ENCODE results near the gene CRLF1. TPM values are rescaled to one million over a fixed set of nuclear protein-coding genes. Genes with fewer than 3 reads are reported as not detected.

CRLF1 gene
- not detected for total RNA-seq

GRCh38 chr19:18606281-18607225 lies at the start of gene CRLF1:
Gene CRLF1 (minus strand): TSS chr19:18606799. CDS start chr19:18606656, 143 bp downstream.
- DNase-seq (ENCODE audit: low read depth in 2 of 3, low spot score in 2 of 3), result no peak

- DNase-seq (ENCODE audit: low read depth in 2 of 3, low spot score in 2 of 3), result no peak
These were observed 48.7 kb upstream of the CRLF1 start for GRCh38 chr19:18655173-18655844.

GRCh38 chr19:18654469-18654868 lies 47.9 kb upstream of the CRLF1 start:
- no peak for DNase-seq (ENCODE audit: low read depth in 2 of 3, low spot score in 2 of 3)

- DNase-seq (ENCODE audit: low read depth in 2 of 3, low spot score in 2 of 3), result no peak
These were observed 47.3 kb upstream of the CRLF1 start for GRCh38 chr19:18653853-18654252.

GRCh38 chr19:18651733-18652132 lies 45.1 kb upstream of the CRLF1 start:
- no peak for DNase-seq (ENCODE audit: low read depth in 2 of 3, low spot score in 2 of 3)

- DNase-seq (ENCODE audit: low read depth in 2 of 3, low spot score in 2 of 3), result no peak
These were observed 44.7 kb upstream of the CRLF1 start for GRCh38 chr19:18651300-18651699.

GRCh38 chr19:18650468-18651041 lies 44.0 kb upstream of the CRLF1 start:
- DNase-seq (ENCODE audit: low read depth in 2 of 3, low spot score in 2 of 3), result no peak

- DNase-seq (ENCODE audit: low read depth in 2 of 3, low spot score in 2 of 3), result no peak
These were observed 43.4 kb upstream of the CRLF1 start for GRCh38 chr19:18650021-18650390.

- DNase-seq (ENCODE audit: low read depth in 2 of 3, low spot score in 2 of 3), result peak in 1 of 3 donors; percentile 61
These were observed 42.9 kb upstream of the CRLF1 start for GRCh38 chr19:18649371-18650020.

- no peak for DNase-seq (ENCODE audit: low read depth in 2 of 3, low spot score in 2 of 3)
These were observed 42.3 kb upstream of the CRLF1 start for GRCh38 chr19:18648973-18649315.

- DNase-seq (ENCODE audit: low read depth in 2 of 3, low spot score in 2 of 3), result no peak
These were observed 41.2 kb upstream of the CRLF1 start for GRCh38 chr19:18647807-18648206.

GRCh38 chr19:18647371-18647767 lies 40.8 kb upstream of the CRLF1 start:
- DNase-seq (ENCODE audit: low read depth in 2 of 3, low spot score in 2 of 3), result no peak

GRCh38 chr19:18646535-18647370 lies 40.2 kb upstream of the CRLF1 start:
- DNase-seq (ENCODE audit: low read depth in 2 of 3, low spot score in 2 of 3), result no peak

- DNase-seq (ENCODE audit: low read depth in 2 of 3, low spot score in 2 of 3), result no peak
These were observed 38.5 kb upstream of the CRLF1 start for GRCh38 chr19:18645035-18645511.

- peak in 2 of 3 donors; percentile 67 to 82 for DNase-seq (ENCODE audit: low read depth in 2 of 3, low spot score in 2 of 3)
These were observed 37.8 kb upstream of the CRLF1 start for GRCh38 chr19:18644196-18645034.

GRCh38 chr19:18639706-18640243 lies 33.2 kb upstream of the CRLF1 start:
- DNase-seq (ENCODE audit: low read depth in 2 of 3, low spot score in 2 of 3), result no peak

- DNase-seq (ENCODE audit: low read depth in 2 of 3, low spot score in 2 of 3), result no peak
These were observed 31.4 kb upstream of the CRLF1 start for GRCh38 chr19:18637673-18638630.
